Stimulated activated CD4-positive, alpha-beta T cell treated with anti-CD3 and anti-CD28 coated beads, Interleukin-4, amount 100 ng/mL, for 48 hours (primary cell): Measurements from ENCODE around the gene CRISP1.
"Not testable (repeated sequence)": the region's sequence is repeated elsewhere in the genome, so short reads cannot be mapped to it uniquely, and the experiment has no call there.

Source experiments
- DNase-seq, 2 donors: peaks; one replicate each; pipeline ENCODE4 v3.0.0-alpha.2; 2020; ENCODE audit warnings: low read depth in 2 of 2

CRISP1 gene, protein sequence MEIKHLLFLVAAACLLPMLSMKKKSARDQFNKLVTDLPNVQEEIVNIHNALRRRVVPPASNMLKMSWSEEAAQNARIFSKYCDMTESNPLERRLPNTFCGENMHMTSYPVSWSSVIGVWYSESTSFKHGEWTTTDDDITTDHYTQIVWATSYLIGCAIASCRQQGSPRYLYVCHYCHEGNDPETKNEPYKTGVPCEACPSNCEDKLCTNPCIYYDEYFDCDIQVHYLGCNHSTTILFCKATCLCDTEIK

DNA sequence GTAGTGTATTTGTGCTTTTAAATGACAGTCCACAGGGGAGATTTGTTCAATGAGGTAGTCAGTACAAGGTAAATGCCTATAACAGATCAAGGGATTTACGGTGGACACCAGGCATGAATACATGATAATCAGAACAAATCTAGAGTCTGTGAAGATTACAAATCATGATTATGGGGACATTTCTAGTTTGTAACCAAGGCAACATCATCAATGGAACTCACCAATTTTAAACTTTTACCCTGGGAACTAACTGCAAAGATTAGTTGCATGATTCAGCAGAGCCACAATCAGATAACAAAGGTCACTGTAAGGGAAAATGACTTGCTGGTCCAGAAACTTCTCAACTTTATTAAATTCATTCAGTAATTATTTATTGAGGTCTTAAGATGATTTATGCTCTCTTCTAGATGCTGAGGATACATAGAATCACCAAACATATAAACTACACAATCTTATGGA is at the start of gene CRISP1:
TSS of gene CRISP1 (minus strand) at position 51 of the 459 bp plus-strand sequence. CDS start 9,135 bp downstream, outside the sequence.
- DNase-seq, result no peak

DNA sequence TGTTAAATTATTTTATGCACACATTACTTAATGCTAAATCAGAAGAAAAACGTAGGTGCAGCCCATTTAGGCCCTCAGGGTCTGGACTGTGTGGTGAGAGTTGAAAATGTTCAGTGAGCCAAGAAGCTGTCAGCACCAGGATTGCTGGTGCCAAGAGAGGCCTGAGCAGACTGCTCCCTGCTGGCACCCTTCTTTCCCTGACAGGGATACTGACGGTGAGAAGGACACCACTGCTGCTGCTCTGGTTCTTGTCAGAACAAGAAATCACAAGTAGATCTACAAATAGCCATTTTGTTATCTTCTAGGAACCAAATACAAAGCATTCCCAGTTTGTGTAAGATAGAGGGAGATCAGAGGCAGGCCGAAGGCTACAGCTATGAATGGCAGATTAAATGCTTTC is 48.7 kb upstream of the CRISP1 start:
- DNase-seq, result no peak

DNA sequence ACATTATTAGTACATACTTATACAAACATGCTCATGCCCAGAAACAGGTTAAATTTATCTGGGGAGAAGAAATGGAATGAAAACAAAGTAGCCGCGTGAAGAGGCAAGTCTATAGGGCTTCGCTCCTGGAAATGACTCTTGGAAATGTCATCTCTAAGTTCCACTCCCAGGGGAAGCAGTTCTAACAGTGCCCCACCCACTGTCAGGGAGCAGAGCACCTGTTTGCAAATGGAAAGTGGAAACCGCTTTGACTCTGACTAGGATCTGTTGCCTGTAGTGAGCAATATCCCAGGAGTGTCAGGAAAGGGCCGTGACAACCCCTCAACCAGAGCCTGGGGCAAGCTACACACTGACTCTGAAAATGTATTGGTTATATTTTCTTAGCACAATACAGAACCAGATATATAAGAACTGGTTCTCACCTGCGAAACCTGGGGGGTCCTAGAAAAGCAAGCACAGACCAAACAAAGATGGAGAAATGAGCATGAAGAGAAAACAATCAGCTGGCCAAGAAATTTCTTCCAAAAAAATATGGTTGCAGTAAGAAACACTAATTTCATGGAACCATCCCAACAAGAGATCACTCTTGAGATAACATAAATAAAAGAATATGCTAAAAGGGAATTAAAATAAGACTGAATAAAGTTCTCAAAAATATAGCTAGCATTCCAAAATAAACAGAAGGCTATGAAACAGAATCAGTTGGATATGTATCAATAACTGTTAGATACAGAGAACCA is 47.5 kb upstream of the CRISP1 start:
- DNase-seq, result no peak

DNA sequence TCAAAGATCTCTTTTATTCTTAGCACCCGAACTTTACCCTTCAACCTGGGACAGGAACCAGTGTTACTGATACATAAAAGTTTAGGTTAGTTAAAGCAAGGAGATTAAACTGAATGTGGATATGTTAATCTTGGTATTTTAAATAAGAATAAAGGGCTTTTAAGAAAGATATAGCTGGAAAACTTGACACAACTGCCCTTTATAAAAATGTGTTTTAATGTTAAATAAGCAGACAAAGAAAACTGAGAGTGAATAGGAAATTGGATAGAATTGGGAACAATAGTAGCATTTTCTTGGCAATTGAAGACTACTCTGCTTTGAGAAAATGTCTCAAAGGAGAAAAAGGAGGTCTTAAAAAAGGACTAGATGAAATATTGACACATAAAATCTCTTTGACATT is 45.9 kb upstream of the CRISP1 start:
- no peak for DNase-seq

DNA sequence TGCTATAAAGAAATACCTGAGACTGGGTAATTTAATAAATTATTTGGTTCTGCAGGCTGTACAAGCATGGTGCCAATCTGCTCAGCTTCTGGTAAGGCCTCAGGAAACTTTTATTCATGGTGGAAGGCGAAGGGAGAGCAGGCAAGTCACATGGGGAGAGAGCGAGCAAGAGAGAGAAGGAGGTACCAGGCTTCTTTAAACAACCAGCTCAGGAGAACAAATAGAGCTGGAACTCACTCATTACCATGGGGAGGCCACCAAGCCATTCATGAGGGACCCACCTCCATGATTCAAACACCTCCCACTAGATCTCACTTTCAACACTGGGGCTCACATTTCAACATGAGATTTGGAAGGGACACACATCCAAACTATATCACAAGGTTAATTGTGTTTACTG is 44.9 kb upstream of the CRISP1 start:
- DNase-seq, result no peak

DNA sequence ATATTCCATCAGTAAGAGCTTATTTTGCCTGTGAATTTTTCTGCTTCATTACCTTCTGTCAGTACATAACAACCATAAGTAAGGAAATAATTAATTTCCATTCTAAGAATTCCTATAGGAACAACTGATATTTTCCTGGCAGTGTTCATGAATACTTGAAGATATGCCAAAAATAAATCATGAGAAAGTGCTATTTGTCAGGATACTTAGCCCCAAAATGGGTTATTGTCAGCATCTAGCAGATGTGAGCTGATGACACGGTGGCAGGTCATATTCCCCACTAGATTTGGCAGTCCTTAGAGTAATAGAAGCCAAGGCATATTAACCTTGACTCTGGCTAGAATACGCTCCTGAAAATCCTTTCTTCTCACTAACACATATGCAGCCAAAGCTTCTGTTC is 43.2 kb upstream of the CRISP1 start:
- no peak for DNase-seq

DNA sequence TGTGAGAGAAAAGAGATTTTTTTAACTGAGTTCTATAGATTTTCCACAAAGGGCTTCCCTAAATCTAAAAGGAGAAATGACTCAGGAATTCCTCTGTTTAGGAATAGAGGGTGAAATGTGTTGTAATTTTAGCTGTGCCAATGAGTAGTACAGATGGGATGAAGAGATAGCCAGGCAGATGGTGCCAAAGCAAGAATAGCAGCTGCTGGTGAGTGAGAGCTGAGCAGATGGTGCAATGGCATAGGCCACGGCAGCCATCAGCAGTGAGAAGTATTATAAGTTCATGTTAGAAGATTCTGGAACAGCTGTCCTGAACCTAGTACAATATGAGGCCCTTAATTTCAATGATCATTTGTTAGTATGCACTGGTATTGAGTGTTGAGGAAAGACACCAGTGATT is 40.2 kb upstream of the CRISP1 start:
- DNase-seq, result no peak

DNA sequence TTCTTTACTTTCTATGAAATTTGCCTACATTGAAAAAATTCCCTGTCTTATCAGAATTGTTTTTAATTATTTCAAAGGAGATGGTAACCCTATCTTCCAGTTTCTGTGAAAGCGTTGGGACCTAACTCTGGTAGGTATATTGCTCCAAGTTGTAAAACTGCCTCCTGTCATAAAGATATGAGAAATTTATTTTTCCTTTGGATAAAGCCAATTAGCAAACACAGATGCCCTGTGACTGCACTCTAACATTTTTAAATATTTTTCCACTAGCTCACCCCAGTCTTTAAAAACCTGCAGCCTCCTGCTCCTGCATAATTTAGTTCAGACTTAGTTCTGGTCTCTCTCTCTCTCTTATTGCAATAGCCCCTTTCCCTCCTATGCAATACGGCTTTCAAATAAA is 39.0 kb upstream of the CRISP1 start:
- DNase-seq, result no peak

DNA sequence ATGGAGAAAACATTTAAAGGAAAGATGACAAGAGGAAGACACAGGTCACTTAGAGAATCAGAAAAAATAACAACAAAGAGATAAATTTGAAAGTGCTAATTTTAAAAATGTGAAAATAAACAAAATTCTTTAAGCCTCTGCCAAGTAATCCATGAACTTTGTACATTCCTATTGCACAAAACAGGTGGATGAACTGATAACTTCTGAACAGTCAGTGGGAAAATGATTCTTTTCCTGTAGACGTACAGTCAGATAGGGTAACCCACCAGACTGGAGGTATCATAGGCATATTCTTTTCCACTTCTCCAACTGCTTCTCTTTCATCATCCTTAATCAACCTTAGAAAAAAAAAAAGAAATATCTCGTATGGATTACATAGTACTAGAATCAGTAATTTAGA is 36.5 kb upstream of the CRISP1 start:
- DNase-seq, result no peak

DNA sequence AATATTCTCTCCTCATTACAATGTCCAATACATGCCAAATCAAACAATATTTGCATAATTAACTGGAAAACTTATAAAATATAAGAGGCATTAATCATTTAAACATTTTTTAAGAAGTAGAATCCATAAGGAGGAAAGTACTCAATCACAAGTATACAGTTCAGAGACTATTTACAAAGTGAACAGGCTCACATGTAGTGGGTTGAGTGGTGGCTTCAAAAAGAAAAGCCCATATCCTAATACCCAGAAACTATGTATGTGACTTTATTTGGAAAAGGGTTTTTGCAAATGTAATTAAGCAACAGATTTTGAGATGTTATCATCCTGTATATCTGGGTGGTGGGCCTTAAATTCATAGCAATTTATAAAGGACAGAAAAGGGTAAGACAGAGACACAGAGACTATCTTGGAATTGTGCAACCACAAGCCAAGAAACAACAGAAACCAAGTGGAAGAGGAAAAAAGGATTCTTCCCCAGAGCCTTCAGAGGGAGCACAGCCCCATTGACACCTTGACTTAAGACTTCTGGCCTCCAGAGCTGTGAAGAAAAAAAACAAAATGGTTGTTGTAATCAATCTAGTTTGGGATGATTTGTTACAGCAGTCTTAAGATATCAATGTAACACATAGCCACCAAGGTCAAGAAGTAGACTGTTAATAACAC is 32.7 kb upstream of the CRISP1 start:
- DNase-seq, result no peak

DNA sequence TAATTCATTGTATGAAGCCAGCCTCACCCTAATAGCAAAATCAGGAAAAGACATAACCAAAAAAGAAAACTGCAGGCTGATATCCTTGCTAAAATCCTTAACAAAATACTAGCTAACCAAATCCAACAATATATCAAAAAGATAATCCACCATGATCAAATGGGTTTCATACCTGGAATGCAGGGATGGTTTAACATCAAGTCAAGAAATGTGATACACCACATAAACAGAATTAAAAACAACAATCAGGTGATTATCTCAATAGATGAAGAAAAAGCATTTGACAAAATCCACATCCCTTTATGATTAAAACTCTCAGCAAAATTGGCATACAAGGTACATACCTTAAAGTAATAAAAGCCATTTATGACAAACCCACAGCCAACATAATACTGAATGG is 29.2 kb upstream of the CRISP1 start:
- DNase-seq, result not testable (repeated sequence)

DNA sequence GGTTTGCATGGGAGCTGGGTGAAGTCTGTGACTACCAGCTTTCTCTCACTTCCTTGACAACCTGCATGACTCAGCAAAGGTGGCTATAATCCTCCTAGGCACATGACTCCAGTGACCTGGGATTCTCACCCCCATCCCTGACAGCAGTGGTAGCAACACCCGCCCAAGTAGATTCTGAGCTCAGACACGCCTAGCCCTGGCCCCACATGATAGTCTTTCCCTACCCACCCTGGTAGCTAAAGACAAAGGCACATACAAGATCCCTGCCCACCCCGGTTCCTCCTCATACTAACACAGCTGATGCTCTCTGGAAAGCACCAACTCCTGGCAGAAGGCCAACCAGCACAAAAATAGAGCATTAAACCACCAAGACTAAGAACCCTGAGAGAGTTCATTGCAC is 25.9 kb upstream of the CRISP1 start:
- no peak for DNase-seq

DNA sequence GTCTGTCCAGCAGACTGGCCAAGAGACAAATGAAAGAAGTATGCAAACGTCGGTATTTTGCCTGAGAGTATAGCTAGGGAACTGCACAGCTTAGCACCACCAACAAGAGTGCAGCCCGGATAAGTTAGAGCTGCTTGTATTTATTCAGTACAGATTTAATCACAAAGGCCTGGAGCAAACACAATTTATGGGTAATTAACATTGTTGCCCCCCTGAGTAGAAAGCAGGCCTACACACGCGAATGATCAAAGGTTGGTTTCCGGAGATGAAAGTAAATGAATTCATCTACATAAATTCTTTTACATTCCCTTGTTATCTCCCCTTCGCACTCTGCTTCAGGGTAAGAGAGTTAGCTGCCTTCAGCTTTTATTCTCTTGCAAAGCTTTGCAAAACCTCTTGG is 24.7 kb upstream of the CRISP1 start:
- no peak for DNase-seq

DNA sequence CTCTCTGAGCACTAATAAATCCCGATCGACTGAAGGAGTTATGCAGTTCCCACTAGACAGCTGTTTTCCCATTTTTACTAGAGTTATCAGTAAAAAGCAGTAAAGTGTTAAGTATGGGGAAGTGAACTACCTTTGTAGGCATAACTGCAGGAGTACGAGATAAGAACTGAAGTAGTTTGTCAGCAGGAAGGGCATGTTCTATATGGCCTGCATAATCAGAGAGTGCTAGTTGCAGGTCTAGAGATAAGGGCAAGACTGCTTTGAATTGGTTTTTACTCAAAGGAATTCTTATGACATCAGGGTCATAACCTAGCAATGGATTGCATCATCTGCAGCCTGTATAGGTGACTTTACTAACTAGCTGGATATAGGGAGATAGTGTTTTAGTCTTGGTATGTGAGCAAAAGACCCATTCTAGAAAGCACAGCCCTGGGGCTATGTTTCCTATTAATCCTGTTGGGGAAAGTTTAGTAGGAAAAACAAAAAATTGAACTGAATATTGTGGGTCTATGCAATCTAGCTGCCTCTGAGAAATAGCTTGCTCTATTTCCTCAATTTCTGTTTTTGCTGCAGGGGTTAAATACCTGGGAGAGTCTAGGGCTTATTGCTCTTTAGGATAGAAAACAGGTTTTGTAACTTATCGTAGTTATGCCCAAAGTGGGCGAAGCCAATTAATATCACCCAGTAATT is 22.6 kb upstream of the CRISP1 start:
- no peak for DNase-seq

DNA sequence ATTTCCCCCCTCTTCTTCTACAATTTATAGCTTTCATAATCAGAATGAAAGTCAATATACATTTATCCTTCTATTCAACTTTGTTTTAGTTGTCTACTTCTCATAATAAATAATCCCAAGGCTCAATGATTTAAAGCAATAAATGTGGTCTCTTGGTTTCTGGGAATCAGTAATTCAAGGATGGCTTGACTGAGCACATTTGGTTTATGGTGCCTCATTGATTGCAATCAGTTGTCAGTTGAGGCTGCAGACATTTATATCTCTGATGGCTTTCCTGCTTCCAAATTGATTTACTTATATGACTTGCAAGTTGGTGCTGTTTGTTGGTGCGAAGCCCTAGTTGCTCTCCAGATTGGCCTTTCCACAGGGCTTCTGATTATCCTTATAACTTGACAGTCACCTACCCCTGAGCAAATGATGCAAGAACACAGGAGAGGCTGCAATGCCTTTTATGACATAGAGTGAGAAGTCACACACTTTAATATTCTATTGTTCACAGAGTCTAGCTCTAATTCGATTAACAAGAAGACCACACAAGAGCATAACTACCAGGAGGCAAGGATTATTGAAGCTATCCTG is 2.7 kb upstream of the CRISP1 start:
- no peak for DNase-seq

DNA sequence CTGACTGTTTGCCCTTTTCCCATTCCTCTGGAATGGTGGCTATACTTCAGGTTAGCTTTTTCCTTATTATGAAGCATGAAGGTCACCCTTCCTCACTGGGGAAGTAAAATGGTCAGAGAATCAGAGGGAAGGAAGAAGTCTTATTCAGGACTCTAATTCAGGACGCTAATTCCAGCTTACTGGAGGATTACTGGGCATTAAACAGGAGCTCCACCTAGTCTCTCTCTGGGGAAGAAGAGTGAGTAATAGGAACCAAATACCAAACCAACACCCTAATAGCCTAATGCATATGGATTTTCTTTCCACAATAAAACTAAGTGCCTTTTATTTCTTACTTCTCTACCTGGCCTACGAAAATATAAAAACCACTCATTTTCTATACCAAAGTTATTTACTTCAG is 10.1 kb downstream of the CRISP1 start:
- no peak for DNase-seq

DNA sequence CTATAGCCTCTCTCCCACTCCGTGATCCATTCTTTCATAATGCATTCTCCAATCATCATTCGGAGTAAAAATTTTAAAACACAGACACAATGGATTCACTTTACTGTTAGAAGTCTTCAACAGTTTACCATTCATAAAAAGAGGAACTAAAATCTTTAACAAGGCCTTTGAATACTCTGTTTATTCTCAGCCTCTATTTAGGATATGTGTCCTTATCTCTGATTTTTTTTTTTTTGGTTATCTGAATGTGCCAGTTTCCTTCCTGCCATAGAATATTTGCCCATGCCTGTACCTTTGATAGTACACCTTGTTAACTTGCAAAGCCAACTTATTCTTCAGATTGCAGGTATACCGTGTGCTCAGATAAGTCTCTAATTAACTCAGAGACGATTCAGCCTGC is 11.1 kb downstream of the CRISP1 start:
- no peak for DNase-seq

DNA sequence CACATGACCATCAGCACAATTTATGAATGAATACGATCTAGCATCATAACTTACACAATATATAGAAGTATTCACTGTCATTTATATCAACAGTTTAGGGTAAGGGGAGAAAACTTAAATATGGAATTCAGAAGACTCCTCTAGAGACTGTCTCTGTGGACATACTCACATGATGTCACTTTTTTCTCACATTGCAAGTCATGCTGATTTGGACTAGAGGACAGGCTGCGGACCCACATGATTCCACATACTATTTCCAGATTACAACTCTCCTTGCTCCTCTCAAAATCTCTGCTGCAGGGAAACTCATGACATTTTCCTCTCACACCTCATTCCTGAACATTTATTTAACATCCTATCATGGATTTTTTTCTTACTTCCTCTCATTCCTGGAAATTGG is 13.4 kb downstream of the CRISP1 start:
- DNase-seq, result no peak

DNA sequence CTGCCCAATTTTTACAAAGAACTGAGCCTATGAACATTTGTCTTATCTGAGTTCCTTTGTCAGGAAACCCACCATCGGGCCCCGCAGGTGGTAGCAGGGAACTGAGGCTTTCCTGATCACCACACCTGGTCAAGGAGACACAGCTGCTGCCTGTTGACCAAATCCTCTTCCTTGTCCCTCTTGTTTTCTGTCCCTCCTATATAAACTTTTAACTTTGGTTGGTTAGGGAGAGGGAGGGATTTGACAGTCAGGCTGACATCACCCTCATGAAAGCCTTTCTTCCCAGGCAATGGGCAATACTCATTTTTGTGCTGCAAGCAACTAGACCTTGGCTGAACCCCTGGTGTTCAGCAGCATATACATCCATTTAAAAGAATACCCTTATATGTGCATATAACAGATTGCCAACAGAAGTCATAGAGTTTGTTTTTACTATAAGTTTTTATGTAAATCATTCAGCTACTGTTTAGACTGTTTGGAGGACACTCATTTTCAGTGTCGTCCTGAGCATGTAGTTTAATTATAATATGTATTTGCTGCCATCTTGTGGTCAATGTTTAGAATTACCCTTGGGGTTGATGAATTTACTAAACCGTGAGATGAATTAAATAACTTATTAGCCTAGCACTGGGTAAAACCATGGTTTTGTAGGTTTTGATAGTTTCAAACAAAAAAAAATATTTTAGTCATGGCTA is 17.0 kb downstream of the CRISP1 start:
- DNase-seq, result no peak

DNA sequence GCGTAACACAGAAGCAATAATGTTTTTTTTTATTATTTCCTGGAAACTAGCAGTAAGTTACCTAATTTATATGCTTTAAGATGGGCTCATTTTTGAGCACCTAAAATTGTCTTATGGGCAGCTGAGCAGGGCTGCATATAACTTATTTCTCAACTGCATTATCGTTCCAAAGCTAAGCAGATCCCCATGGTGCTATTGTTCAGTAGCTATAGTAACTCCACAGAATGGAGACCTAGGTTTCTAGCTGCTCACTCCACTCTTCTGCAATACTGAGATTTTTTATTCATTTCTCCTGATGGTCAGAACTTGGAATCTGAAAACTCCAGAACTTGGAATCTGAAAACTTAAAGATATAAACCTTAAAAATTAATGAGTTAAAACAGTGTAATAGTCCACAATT is 18.7 kb downstream of the CRISP1 start:
- no peak for DNase-seq

DNA sequence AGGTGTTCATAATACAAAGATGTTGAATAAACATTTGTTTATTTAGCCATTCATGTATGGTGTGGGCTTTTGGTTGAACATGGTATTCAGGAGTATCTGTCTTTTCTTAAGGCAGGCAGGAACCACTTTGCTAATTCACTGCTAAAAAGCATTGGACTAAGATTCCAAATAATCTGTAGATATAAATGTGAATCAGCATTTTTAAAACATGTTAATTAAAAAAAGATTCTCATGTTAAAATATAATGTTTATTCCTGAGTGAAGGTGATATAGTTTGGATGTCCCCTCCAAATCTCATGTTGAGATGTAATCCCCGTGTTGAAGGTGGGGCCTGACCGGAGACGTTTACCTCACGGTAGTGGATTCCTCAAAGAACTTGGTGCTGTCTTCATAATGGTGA is 19.3 kb downstream of the CRISP1 start:
- DNase-seq, result no peak
